Measurements from ENCODE around the gene GPC3. TPM values are rescaled to one million over a fixed set of nuclear protein-coding genes. Genes with fewer than 3 reads are reported as not detected.

The GPC3 gene
- total RNA-seq, 1 experiment from 2014 or later, result 233 TPM

DNA sequence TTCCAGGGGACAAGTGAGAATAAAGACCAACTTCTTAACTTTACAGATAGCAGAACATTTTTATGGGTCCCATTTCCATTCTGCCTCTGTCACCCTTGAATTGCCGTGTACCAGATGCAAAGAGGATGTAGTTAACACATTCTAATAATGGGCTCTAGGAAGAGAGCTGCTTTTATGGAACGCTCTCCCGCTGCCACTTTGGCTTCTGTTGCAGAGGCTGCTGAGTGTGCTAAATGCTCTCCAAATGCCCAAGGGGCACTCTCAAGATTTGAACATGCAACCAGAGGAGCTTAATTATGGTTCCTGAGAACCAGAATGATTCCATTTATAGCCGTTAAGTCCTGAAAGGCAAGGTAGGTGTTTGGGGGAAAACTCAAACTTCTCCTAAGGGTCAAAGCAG, 28.1 kb upstream of the GPC3 start:
- intact Hi-C loops (cut with micrococcal nuclease; ENCODE audit: unreplicated experiment), result no loop called here
- Mint-ChIP-seq H3K27ac (ENCODE audit: unreplicated experiment) (no peak overlapping the region), H3K36me3 (ENCODE audit: insufficient read depth, unreplicated experiment) (no peaks in the 10 kb centered on the region), H3K4me1 (ENCODE audit: low read depth, unreplicated experiment) (peaks cover 11% of the 10 kb centered on the region), H3K4me3 (ENCODE audit: unreplicated experiment) (no peak overlapping the region), H3K9me3 (ENCODE audit: unreplicated experiment) (no peaks in the 10 kb centered on the region), H3K27me3 (ENCODE audit: insufficient read depth, unreplicated experiment) (no peaks in the 10 kb centered on the region)
- POLR2A ChIA-PET, result no interaction called here
- H3K9me3 ChIP-seq, result no peaks in the 10 kb centered on the region
- H3K27me3 ChIP-seq (replicated peaks; ENCODE audit: control insufficient read depth, insufficient read depth, low read length), result no peaks in the 10 kb centered on the region
- DNase-seq, result no peak
- TF ChIP-seq, protein P1, sequence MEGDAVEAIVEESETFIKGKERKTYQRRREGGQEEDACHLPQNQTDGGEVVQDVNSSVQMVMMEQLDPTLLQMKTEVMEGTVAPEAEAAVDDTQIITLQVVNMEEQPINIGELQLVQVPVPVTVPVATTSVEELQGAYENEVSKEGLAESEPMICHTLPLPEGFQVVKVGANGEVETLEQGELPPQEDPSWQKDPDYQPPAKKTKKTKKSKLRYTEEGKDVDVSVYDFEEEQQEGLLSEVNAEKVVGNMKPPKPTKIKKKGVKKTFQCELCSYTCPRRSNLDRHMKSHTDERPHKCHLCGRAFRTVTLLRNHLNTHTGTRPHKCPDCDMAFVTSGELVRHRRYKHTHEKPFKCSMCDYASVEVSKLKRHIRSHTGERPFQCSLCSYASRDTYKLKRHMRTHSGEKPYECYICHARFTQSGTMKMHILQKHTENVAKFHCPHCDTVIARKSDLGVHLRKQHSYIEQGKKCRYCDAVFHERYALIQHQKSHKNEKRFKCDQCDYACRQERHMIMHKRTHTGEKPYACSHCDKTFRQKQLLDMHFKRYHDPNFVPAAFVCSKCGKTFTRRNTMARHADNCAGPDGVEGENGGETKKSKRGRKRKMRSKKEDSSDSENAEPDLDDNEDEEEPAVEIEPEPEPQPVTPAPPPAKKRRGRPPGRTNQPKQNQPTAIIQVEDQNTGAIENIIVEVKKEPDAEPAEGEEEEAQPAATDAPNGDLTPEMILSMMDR (IDR thresholded peaks at IDR 0.05; ENCODE audit: insufficient read depth in 1 of 2, low read depth in 1 of 2, low read length in 1 of 2, severe bottlenecking in 1 of 2, unreplicated experiment in 1 of 2), result no peak
- CTCF ChIA-PET, result interaction anchor here (0.7 kb wide), 1 partner anchor 13 kb away, joined by 3 read pairs; no protein-coding TSS in a partner anchor
- no peaks in the 10 kb centered on the region for H3K36me3 ChIP-seq (ENCODE audit: control insufficient read depth, insufficient read depth, low read length)
- H3K4me1 ChIP-seq, result peaks cover 8% of the 10 kb centered on the region; the same call in 1 of the 2 replicates
- H3K4me3 ChIP-seq (ENCODE audit: low read depth, low read length), result no peak overlapping the region
- no TSS peak for BruUV-seq (replicated peaks)

DNA sequence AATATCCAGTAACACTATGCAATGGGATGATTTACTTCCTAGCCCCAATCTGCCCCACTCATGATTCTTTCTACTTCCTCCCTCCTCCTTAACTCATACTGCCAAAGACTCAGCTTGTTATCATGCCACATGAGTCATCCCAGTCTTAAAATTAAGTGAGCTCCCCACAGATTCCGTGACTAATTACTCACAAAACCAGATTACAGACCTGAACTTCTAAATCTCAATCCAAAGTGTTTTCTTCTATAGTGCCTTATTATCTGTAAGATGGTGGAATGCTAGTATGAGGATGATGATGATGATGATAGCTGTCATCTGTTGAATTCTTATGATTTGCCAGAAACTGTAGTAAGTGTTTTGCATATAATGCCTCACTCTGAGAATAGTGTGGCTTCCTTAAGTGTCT, 27.7 kb upstream of the GPC3 start:
- TF ChIP-seq, protein P1 (IDR thresholded peaks at IDR 0.05; ENCODE audit: insufficient read depth in 1 of 2, low read depth in 1 of 2, low read length in 1 of 2, severe bottlenecking in 1 of 2, unreplicated experiment in 1 of 2), result no peak
- H3K4me3 Mint-ChIP-seq (ENCODE audit: unreplicated experiment), result no peak overlapping the region
- CTCF ChIA-PET, result no interaction called here
- no peaks in the 10 kb centered on the region for H3K27me3 ChIP-seq (replicated peaks; ENCODE audit: control insufficient read depth, insufficient read depth, low read length)
- BruUV-seq (replicated peaks), result no TSS peak
- H3K4me1 Mint-ChIP-seq (ENCODE audit: low read depth, unreplicated experiment), result peaks cover 12% of the 10 kb centered on the region
- H3K36me3 Mint-ChIP-seq (ENCODE audit: insufficient read depth, unreplicated experiment), result no peaks in the 10 kb centered on the region
- no peak overlapping the region for H3K27ac Mint-ChIP-seq (ENCODE audit: unreplicated experiment)
- H3K4me3 ChIP-seq (ENCODE audit: low read depth, low read length), result no peak overlapping the region
- intact Hi-C loops (cut with micrococcal nuclease; ENCODE audit: unreplicated experiment), result no loop called here
- no peaks in the 10 kb centered on the region for H3K27me3 Mint-ChIP-seq (ENCODE audit: insufficient read depth, unreplicated experiment)
- peaks cover 11% of the 10 kb centered on the region; the same call in 1 of the 2 replicates for H3K4me1 ChIP-seq
- no peaks in the 10 kb centered on the region for H3K9me3 Mint-ChIP-seq (ENCODE audit: unreplicated experiment)
- H3K36me3 ChIP-seq (ENCODE audit: control insufficient read depth, insufficient read depth, low read length), result no peaks in the 10 kb centered on the region
- no peak for DNase-seq
- H3K9me3 ChIP-seq, result no peaks in the 10 kb centered on the region
- POLR2A ChIA-PET, result no interaction called here

- ChIA-PET CTCF (no interaction called here), POLR2A (no interaction called here)
- Histone ChIP-seq H3K36me3 (ENCODE audit: control insufficient read depth, insufficient read depth, low read length) (no peaks in the 10 kb centered on the region), H3K4me3 (ENCODE audit: low read depth, low read length) (no peak overlapping the region), H3K9me3 (no peaks in the 10 kb centered on the region), H3K4me1 (peaks cover 29% of the 10 kb centered on the region), H3K27me3 (replicated peaks; ENCODE audit: control insufficient read depth, insufficient read depth, low read length) (no peaks in the 10 kb centered on the region)
- intact Hi-C loops (cut with micrococcal nuclease; ENCODE audit: unreplicated experiment), result no loop called here
- Mint-ChIP-seq H3K36me3 (ENCODE audit: insufficient read depth, unreplicated experiment) (no peaks in the 10 kb centered on the region), H3K4me1 (ENCODE audit: low read depth, unreplicated experiment) (peaks cover 14% of the 10 kb centered on the region), H3K27me3 (ENCODE audit: insufficient read depth, unreplicated experiment) (no peaks in the 10 kb centered on the region), H3K27ac (ENCODE audit: unreplicated experiment) (no peak overlapping the region), H3K4me3 (ENCODE audit: unreplicated experiment) (no peak overlapping the region), H3K9me3 (ENCODE audit: unreplicated experiment) (no peaks in the 10 kb centered on the region)
- TF ChIP-seq, protein P1 (IDR thresholded peaks at IDR 0.05; ENCODE audit: insufficient read depth in 1 of 2, low read depth in 1 of 2, low read length in 1 of 2, severe bottlenecking in 1 of 2, unreplicated experiment in 1 of 2), result no peak
- no peak for DNase-seq
- BruUV-seq (replicated peaks), result no TSS peak
Measured at GRCh38 chrX:134010690-134011089, 25.3 kb upstream of the GPC3 start.
